VCaP (cell line): ENCODE measurements around the gene ZNF433.

ENCODE experiments used
- H3K27ac ChIP-seq: fragments of 450-650 bp; 2 replicates; pipeline ENCODE4 v1.5.1; 2017
- TF ChIP-seq, protein P1 (sequence below): fragments of 450-650 bp; conservative IDR thresholded peaks from 2 replicates; pipeline ENCODE4 v1.5.1; 2017; ENCODE audit warnings: mild to moderate bottlenecking, moderate library complexity

Gene ZNF433

DNA sequence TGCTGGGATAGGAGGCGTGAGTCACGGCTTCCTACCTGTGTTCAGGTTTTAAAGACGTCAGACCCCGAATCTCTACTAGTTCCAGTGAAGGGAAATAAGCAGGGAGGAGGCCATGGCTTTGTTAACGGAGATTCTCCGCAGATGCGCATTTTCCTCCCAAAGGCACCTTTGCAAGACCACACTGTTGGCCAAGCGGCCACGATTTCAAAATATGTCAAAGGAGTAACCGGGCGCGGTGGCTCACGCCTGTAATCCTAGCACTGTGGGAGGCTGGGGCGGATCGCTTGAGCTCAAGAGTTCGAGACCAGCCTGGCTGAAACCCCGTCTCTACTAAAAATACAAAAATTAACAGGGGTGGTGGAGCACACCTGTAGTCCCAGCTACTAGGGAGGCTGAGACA, 48.7 kb downstream of the ZNF433 start:
- H3K27ac ChIP-seq: peak overlapping the region; percentile 81
- TF ChIP-seq, protein P1, sequence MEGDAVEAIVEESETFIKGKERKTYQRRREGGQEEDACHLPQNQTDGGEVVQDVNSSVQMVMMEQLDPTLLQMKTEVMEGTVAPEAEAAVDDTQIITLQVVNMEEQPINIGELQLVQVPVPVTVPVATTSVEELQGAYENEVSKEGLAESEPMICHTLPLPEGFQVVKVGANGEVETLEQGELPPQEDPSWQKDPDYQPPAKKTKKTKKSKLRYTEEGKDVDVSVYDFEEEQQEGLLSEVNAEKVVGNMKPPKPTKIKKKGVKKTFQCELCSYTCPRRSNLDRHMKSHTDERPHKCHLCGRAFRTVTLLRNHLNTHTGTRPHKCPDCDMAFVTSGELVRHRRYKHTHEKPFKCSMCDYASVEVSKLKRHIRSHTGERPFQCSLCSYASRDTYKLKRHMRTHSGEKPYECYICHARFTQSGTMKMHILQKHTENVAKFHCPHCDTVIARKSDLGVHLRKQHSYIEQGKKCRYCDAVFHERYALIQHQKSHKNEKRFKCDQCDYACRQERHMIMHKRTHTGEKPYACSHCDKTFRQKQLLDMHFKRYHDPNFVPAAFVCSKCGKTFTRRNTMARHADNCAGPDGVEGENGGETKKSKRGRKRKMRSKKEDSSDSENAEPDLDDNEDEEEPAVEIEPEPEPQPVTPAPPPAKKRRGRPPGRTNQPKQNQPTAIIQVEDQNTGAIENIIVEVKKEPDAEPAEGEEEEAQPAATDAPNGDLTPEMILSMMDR: no peak

DNA sequence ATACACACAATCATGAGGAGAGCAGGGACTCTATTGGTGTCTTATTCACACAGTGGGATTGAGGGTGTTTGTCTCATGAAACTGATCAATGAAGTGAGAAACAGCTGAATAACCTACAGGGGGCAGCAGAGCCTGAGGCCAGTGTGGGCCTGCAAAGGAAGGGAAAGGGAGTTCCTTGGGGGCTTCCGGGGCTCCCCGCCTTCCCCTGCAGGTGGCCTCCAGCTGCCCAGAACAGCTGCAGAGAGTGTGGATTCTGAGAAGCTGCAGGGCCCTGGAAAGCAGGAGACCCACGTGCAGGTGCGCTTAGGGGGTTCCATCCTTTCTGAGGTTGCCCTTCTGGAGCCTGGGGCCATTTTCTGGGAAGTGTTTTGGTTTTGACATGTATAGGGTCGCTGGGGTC, 50.5 kb downstream of the ZNF433 start:
- TF ChIP-seq, protein P1: peak; percentile 21
- no peak overlapping the region for H3K27ac ChIP-seq

DNA sequence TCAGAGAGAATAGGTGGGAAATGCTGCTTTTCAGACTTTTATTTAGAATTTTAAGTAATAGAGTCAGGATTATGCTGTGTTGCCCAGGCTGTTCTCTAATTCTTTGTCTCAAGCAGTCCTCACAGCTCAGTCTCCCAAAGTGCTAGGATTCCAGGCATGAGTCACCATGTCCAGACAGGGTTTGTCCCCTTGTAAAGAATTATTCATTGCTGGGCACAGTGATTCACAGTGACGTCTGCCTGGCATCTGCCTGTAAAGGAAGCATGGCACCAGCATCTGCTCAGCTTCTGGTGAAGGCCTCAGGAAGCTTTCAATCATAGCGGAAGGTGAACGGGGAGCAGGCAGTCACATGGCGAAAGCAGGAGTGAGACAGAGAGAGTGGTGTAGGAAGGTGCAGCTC, 53.0 kb downstream of the ZNF433 start:
- TF ChIP-seq, protein P1: no peak
- H3K27ac ChIP-seq: no peak overlapping the region

DNA sequence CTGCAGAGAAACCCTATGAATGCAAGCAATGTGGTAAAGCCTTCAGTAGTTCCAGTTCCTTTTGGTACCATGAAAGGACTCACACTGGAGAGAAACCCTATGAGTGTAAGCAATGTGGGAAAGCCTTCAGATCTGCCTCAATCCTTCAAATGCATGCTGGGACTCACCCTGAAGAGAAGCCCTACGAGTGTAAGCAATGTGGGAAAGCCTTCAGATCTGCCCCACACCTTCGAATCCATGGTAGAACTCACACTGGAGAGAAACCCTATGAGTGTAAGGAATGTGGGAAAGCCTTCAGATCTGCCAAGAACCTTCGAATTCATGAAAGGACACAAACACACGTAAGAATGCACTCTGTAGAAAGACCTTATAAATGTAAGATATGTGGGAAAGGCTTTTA, 56.0 kb downstream of the ZNF433 start:
- TF ChIP-seq, protein P1: no peak
- no peak overlapping the region for H3K27ac ChIP-seq

DNA sequence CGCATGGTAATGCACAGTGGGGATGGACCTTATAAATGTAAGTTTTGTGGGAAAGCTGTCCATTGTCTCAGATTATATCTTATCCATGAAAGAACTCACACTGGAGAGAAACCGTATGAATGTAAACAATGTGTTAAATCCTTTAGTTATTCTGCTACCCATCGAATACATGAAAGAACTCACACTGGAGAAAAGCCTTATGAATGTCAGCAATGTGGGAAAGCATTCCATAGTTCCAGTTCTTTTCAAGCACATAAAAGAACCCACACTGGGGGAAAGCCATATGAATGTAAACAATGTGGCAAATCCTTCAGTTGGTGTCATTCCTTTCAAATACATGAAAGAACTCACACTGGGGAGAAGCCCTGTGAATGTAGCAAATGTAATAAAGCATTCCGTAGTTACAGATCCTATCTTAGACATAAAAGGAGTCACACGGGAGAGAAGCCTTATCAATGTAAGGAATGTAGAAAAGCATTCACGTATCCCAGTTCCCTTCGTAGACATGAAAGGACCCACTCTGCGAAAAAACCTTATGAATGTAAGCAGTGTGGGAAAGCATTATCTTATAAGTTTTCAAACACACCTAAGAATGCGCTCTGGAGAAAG, 56.9 kb downstream of the ZNF433 start:
- TF ChIP-seq, protein P1: no peak
- no peak overlapping the region for H3K27ac ChIP-seq

DNA sequence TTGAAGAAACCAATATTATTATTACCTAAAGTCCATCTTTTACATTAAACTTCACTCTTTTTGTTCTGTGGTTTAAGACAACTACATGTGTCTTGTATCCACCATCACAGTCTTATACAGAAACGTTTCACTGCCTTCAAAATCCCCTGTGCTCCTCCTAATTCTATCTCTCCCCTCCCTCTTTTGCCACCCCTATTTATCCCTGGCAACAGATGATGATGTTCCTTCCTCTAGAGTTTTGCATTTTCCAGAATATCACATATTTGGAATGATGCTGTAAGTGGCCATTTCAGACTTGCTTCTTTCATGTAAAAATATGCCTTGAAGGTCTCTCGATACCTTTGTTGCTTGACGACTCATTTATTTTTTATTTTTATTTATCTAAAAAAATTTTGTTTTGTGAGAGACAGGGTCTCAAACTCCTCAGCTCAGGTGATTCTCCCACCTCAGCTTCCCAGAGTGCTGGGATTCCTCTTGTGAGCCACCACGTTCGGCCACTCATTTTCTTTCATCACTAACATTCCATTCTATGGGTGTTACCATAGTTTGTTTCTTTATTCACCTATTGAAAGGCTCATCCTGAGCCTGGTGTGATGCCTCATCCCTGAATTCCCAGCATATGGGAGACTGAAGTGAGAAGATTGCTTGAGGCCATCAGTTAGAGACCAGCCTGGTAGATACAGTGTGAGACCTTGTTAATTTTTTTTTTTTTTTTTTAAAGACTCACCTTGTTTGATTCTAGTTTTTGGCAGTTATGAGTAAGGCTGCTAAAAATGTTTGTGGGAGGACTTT, 62.3 kb downstream of the ZNF433 start:
- no peak overlapping the region for H3K27ac ChIP-seq
- TF ChIP-seq, protein P1: no peak

DNA sequence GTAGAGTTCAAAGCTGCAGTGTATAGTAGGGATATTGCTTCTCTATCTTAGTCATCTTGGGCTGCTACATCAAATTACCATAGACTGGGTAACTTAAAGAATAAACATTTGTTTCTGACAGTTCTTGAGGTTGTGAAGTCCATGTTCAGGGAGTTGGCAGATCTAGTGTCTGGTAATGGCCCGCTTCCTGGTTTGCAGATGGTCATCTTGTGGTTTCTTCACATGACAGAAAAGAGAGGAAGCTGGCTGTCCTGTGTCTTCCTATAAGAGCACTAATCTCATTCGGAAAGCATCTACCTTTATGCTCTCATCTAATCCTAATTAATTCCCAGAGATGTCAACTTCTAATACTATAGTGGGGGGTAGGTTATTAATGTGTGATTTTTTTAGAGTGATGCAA, 64.4 kb downstream of the ZNF433 start:
- TF ChIP-seq, protein P1: no peak
- H3K27ac ChIP-seq: no peak overlapping the region
